Anterior cingulate cortex (tissue), 58 donors: ENCODE results near the gene UBE3D.

Experiments used
- DNase-seq, 58 donors: peaks; one replicate each; lab custom pipeline; 2025; lab: John Stamatoyannopoulos, UW

UBE3D gene, protein sequence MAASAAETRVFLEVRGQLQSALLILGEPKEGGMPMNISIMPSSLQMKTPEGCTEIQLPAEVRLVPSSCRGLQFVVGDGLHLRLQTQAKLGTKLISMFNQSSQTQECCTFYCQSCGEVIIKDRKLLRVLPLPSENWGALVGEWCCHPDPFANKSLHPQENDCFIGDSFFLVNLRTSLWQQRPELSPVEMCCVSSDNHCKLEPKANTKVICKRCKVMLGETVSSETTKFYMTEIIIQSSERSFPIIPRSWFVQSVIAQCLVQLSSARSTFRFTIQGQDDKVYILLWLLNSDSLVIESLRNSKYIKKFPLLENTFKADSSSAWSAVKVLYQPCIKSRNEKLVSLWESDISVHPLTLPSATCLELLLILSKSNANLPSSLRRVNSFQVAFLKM

DNA sequence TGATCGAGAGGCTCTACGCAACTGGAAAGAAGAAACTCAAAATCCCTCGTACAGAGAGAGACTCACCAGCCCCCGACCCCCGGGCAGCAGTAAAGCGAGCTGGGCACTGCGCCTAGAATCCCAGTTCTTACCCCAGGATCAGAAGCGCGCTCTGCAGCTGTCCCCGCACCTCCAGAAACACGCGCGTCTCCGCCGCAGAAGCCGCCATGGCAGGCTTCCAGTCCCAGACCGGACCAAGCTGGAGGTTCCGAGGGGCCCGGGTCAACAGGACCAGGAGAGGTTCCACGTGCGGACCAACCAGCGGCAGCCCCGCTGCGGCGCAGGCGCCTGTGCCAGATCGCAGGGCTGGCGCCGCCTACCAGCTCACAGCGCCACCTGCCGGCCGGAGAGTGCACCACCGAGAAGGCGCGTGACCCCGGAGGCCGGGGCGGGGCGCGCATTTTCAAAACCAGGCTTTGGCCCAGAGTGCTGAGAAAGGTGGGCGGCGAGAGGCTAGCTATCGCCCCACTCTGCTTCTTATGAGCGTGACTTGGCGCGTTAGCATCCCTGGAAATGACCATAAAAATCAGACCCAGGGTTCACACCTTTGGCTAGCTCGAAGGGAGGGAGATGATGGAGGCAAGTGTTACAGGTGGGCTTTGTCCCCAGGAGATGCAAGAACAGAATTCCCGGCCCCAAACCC, at the start of gene UBE3D:
UBE3D (minus strand) TSS at position 331 of the 682 bp plus-strand sequence; CDS start at position 208, 123 bp downstream.
- DNase-seq, result peak; percentile 15 to 94 (median 82)

GRCh38 chr6:83114164-83114563, 48.5 kb upstream of the UBE3D start:
- DNase-seq, result no peak

DNA sequence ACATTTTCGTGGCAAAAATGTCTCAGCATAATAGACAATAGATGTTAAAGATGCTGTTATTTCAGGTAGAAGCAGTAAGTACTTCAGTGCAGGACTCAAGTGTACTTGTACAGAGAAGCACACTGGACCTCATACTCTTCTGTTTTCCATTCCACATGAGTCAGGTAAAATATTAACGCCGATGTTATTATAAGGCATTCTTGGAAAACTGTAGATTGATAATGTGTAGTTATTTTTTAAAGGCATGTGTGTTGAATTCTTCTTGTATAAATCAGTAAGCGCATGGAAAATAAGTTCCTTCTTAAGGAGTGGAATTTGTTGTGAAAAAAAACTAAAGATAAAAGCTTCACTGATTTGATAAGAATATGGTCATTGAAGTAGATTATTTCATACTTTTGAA, 47.6 kb upstream of the UBE3D start:
- DNase-seq, result no peak

DNA sequence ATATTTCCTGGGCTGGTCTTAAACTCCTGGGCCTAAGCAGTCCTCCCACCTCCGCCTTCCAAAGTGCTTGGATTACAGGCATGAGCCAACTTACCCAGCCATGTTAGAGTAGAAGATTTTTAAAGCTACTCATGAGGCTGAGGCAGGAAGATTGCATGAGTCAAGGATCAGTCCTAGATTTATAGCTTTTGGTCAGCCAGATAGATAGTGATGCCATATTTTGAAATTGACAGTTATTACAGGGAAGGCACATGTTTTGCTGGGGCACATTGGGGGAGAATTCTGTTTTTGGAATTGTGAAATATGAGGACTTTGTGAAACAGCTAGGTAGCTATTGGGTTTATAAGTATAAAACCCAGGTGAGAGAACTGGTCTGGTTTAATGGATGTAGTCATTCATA, 42.7 kb upstream of the UBE3D start:
- no peak for DNase-seq

- DNase-seq, result no peak
Measured at GRCh38 chr6:83098589-83098988, 32.9 kb upstream of the UBE3D start.

DNA sequence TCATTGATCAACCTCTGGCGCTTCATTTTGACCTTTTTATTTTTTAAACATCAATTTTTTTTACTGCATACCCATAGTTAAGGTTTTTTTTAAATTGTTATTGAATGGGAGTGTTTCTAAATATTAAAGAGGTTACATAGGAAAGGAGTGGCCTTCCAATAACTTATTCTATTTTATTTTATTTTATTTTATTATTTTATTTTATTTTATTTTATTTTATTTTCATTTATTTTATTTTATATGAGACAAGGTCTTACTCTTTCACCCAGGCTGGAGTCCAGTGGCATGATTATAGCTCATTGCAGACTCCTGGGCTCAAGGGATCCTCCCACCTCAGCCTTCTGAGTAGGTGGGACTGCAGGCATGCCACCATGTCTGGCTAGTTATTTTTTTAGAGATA, 32.0 kb upstream of the UBE3D start:
- no peak for DNase-seq

DNA sequence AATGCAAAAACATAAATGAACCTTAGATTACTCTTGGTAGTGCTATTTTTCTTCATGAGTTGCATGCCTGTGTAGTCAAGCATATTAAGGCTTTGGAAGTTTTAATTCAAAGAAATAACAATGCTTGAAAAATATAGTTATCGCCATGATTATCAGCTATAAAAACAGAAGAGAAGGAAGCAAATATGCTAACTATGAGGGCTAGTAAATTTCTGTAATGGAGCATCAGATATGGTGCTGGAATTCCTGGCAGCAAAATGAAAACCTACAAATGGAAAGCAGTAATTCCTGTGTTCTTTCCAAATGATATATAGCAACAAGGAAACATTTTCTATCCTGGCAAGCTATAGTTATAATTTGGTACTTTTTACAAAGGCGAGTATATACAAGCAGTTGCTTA, 31.6 kb upstream of the UBE3D start:
- no peak for DNase-seq

DNA sequence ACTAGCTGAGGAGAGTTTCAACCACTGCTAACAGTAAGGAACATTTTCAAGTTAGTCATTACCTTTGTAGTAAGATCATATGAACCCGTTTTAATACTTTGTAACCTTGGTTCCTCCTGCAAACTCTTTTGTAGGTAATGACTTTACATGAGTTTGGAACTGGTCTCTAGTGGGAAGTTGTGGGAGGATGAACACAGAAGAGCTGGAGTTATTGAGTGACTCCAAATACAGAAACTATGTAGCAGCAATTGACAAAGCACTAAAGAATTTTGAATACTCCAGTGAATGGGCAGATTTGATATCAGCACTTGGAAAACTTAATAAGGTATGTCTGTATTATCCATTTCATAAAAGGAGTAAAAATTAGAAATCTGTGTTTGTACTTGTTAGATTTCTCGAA, 31.1 kb upstream of the UBE3D start:
- no peak for DNase-seq

DNA sequence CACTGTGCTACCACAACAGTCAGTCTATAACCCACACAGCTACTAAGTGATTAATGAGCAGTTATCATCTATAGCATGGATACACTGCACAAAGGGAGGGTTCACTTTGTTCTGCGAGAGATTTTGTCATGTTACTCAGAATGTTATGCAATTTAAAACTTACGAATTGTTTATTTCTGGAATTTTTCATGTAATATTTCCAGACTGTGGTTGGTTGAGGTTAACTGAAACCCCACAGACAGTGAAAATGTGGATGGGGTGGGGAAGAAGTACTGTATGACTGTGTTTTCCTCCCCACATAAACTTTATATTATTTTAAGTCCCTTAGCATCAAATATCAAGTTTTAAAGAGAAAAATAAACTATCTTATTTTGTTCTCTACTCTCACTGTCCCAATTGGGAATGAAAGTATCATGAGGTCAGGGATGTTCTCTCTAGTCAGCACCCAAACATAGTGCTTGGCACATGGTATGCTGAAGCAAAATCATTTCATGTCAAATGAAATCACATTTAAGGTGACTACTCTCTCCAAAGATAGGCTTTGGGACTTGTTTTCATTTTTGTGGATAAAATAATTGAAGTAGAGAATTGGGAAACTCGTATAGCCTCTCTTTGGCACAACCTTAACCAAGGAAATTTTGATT, 27.2 kb upstream of the UBE3D start:
- no peak for DNase-seq

- no peak for DNase-seq
Measured at GRCh38 chr6:83086751-83087150, 21.1 kb upstream of the UBE3D start.

DNA sequence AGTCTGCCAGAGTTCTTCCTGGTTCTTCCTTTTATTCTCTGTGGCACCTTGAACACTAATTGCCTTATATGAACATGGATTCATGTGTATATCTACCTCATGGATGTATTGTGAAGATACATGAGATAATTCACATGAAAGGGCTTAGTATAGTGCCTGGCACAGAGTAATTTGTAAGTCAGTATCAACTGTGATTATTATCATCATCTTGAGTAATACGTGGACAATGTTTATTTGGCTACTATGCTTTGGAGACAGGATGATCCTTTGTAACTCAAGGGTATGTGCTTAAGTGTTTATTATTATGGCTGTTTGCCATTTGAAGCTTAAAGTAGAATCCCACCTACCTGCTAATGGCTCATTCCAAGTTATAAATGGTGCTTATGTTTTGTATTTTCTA, 17.8 kb upstream of the UBE3D start:
- no peak for DNase-seq

DNA sequence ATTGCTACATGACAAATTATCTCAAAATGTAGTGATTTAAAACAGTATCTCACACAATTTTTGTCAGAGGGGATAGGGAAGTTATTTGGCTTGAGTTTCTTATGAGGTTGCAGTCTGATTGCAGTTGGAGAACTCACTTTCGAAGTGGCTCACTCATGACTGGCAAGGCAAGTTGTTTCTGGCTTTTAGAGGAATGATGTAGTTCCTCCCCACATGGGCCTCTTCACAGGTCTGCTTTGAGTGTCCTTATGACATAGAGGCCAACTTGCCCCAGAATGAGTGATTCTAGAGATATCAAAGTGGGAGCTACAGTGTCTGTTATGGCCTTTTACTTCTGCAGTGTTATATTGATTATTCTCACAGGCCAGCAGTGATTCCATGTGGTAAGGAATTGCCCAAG, 8.0 kb upstream of the UBE3D start:
- no peak for DNase-seq

- DNase-seq, result no peak
Measured at GRCh38 chr6:83072726-83073125, 7.1 kb upstream of the UBE3D start.

DNA sequence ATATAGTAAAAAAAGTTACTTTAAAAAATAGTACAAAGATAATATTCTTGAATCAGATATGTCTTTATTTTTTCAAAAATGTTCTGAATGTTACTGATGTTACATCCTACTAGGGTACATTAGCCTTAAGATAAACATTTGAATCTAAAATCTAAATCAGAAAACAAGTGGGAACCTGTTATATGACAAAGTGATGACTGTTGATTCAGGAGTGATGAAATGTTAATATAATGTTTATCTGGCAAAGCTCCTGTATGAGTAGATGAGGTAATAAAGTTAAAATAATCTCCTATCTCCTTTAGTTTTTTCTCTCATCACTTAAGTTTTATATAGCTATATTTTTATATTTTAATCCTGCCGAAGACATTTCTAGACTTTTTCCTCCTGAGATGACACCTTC, 6.1 kb upstream of the UBE3D start:
- DNase-seq, result no peak

DNA sequence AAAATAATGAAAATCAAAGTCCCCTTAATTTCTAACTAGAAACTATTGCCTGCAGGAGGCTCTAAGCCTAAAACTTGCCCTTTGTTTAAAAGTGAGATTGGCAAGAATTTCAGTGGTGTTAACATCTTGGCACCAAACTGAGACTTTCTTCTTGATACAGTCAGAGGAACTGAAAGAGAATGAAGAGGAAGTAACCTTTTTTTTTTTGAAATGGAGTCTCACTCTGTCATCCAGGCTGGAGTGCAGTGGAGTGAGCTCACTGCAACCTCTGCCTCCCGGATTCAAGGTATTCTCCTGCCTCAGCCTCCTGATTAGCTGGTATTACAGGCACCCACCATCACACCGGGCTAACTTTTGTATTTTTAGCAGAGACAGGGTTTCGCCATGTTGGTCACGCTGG, 5.4 kb upstream of the UBE3D start:
- no peak for DNase-seq

- DNase-seq, result no peak
Measured at GRCh38 chr6:83069633-83070032, 4.0 kb upstream of the UBE3D start.

DNA sequence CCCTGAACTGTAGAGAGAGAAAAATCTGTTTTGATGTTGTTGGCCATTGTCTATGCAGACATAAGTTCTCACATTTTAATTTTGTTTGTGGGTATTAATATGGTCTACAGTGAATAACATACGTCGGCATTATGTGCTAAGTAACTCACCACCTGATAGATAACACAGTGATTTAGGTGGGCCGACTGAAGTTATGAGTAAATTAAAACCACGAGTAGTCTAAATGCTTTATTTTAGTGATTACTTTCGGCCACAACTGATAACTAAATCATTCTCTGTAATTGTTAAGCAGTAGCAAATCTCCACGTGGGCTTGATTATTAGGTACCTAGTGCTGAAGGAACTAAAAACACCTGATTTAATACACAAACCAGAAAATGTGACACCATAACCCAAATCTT, 3.0 kb upstream of the UBE3D start:
- no peak for DNase-seq

DNA sequence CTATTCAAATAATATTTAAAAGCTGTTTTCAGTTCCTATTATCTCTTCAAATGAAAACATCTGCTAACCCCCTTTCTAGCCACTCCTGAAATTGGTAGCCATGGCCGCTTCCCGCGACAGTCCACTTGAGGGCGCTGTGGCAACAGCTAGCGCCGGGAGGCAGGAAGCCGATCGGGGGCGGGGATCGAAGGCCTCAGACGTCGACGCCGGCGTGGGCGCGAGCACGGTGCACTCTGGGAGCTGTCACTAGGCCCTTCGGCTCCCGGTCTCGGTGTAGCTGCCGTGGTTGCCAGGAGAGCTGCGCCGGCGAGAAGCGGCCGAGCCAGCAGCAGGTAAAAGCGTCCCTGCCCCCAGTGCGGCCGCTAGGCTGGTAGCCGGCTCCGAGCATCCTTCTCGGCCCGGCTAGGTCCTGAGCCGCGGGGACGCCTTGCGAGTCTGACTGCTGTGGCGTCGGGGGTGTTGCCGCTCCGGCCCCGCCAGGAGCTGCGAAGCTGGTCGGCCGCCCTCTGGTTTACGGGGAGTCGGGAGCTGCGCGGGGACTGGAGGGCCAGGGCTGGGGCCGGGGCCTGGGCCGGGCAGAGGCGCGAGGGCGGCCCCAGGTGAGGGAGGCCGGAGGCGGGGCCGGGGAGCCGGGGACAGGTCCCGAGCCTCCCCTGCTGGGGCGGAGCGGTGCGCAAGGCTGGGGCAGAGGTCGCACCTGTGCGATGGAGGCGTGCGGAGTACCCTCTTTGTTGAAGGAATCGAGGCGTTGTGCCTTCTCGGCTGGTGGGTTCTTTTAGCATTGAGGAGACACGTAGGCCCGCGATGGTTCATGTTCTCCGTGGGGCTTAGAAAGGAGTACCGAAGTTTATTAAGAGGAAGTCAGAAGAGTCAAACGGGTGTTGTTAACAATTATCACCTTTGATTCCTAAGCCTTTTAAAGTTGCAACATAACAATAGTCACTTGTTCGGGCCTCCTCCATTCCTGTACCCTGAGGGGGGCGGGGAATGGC, 2.1 kb upstream of the UBE3D start, which contains the start of gene DOP1A:
DOP1A (plus strand) TSS at position 224 of the 992 bp plus-strand sequence. CDS start 29,307 bp downstream, outside the sequence.
- DNase-seq, result peak; percentile 61 to 97 (median 90)

GRCh38 chr6:83062225-83062624, 3.4 kb downstream of the UBE3D start:
- no peak for DNase-seq

DNA sequence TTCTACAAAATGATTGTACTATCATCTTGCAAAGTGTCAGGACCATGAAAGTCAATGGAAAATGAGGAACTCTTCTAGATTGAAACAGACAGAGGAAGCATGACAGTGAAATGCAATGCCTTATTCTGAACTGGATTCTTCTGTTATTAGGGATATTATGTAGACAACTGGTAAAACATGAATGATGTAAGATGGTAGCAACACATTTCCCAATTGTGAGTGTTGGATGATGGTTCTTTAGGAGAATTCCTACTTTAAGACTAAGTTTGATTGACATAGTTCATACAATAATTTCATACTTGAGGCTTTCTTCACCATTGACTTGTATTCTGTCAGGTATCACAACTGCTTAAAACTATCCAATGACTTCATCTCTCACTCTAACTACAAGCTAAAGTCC, 4.5 kb downstream of the UBE3D start:
- no peak for DNase-seq
